Fibroblast of mammary gland (primary cell): ENCODE results near the gene STMN3.
"Not testable (repeated sequence)": the region's sequence is repeated elsewhere in the genome, so short reads cannot be mapped to it uniquely, and the experiment has no call there.

Experiments
- DNase-seq: peaks from one replicate; pipeline ENCODE4 v3.0.0-alpha.2; 2010; ENCODE audit warnings: low read depth
- H3K4me3 ChIP-seq: 2 replicates; pipeline ENCODE4 v1.5.1; 2011; ENCODE audit warnings: low read depth, mild to moderate bottlenecking, low read length, moderate library complexity; ENCODE audit not compliant: control insufficient read depth
- TF ChIP-seq, protein P1 (sequence below): conservative IDR thresholded peaks from 2 replicates; pipeline ENCODE4 v1.5.1; 2011; ENCODE audit warnings: low read depth, low read length, inconsistent platforms; ENCODE audit not compliant: control insufficient read depth, insufficient read depth

The STMN3 gene

DNA sequence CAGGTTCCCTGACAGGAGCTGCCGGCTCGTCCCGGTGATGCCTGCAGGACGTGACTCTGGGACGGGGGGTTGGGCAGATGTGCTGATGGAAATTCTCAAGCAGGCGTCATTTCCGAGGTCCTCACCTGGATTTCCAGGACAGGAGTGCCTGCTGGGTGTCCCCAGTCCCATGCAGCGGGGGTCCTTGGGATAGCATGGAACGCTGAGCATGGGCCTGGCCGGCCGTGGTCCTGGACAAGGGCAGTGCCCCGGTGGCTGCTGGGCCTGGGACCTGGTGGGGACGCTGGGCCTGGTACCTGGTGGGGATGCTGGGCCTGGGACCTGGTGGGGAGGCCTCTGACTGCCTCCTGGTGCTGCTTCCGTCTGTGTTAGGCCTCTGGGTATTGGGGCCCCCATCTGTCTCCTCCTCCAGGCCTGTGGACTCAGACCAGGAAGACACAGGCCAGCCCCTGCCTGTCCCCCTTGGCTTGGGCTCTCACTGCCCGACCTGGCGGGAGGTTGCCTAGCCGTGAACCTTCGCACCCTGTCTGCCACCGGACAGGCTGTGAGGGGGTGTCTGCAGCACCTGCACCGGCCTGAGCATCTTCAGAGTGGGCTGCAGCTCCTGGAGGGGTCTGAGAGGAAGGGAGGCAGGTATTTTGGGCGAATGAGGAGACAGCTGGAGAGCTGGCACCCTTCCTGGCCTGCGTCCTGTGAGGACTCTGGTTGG lies 11.1 kb upstream of the STMN3 start:
- TF ChIP-seq, protein P1, sequence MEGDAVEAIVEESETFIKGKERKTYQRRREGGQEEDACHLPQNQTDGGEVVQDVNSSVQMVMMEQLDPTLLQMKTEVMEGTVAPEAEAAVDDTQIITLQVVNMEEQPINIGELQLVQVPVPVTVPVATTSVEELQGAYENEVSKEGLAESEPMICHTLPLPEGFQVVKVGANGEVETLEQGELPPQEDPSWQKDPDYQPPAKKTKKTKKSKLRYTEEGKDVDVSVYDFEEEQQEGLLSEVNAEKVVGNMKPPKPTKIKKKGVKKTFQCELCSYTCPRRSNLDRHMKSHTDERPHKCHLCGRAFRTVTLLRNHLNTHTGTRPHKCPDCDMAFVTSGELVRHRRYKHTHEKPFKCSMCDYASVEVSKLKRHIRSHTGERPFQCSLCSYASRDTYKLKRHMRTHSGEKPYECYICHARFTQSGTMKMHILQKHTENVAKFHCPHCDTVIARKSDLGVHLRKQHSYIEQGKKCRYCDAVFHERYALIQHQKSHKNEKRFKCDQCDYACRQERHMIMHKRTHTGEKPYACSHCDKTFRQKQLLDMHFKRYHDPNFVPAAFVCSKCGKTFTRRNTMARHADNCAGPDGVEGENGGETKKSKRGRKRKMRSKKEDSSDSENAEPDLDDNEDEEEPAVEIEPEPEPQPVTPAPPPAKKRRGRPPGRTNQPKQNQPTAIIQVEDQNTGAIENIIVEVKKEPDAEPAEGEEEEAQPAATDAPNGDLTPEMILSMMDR = no peak
- DNase-seq = no peak
- H3K4me3 ChIP-seq = no peak overlapping the region

DNA sequence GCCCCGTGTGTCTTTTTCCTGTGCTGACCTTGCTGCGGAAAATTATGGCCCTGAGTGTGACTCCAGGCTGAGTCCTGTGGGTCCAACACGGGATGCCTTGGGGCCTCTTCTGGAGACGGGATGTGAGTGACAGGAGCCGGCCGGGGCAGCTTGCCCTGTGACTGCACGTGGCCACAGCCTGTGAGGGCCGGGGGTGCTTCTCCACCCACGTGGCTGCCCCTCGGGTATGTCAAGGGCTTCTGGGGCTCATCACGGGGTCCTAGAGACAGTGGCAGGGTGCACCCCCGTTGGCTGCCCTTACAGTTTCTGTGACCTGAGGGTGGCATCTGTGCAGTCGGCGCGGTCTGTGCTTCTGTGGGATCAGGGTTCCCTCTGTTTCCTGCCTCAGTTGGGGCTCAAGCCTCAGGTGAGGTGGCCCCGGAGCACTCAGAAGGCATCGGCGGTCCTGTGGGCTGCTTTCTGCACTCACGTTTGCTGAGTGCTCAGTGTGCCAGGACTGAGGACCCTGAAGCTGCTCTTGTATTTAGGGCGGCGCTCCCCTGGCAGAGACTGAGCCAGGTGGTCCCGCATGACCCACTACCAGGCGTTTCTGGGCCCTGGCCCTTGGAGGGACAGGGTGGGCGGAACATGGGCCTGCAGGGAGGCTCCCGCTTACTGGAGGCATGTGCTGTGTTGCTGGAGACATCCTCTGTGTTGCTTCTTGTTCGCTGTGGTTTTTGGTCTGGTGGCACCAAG lies 10.3 kb upstream of the STMN3 start:
- TF ChIP-seq, protein P1 = no peak
- DNase-seq = no peak
- H3K4me3 ChIP-seq = no peak overlapping the region

DNA sequence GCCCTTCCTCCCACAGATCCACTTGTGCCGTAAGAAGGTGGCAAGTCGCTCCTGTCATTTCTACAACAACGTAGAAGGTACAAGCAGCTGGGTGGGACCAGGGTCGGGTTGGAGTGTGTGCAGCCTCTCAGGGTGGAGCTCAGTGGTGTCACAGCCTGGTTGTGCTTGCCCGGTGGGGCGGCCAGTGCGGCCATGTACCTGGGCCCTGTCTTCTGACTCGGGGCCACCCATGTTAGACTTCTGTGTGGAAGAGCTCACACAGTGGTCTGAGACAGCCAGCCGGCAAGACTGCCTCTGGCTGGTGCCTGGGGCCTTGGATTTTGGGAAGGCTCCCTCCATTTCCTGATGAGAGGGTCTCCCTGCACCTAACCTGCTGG lies 9.6 kb upstream of the STMN3 start:
- DNase-seq = no peak
- no peak overlapping the region for H3K4me3 ChIP-seq
- TF ChIP-seq, protein P1 = no peak

DNA sequence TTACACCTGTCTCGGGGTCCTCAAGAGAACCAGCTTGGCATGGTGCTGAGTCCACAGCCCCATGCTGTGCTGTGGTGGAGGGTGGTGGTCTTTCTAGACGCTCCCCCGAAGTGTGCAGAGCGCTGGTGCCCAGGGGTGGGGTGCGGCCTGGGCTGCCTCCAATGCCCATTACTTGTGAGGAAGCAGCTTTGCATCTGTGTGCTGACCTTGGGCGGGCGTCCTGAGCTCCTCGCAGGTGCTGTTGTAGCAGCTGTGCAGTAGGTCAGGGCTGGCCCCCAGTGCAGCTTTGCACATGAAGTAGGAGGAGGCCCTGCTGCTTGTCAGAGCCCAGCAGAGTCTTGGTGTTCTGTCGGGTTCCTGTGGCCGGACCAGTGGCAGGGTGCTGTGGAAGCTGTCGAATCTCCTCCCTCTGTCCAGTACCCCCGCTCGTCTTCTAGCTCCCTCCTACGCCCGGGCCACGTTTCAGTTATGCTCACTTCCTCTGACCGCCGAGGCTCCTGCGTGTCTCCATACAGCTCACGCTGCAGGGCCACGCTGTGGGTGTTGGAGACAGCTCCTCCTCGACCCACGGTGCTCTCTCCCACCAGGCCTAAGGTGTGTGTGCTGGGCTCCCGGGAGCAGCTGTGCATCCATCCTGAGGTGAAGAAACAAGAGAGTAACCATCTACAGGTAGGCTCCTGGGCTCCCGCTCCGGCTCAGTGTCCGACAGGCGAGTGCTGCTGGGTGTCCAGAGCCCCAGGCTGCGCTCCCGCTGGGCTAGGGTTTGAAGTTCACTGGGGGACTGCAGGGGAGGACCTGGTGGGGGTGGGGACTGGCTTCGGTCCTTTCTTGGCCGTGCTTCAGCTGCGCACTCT lies 9.0 kb upstream of the STMN3 start:
- no peak overlapping the region for H3K4me3 ChIP-seq
- no peak for DNase-seq
- TF ChIP-seq, protein P1 = no peak

DNA sequence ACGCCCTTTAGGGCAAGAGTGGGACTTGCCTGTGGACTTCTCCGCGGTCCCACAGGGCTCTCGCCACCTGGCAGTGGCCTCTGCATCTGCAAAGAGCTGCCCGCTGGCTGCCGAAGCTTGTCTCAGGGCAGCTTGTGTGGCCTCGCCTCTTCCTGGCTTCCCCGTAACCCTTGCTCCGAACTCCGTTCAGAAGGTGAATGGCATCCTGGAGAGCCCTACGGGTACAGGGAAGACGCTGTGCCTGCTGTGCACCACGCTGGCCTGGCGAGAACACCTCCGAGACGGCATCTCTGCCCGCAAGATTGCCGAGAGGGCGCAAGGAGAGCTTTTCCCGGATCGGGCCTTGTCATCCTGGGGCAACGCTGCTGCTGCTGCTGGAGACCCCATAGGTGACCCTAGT lies 7.9 kb upstream of the STMN3 start:
- DNase-seq = no peak
- H3K4me3 ChIP-seq = no peak overlapping the region
- TF ChIP-seq, protein P1 = no peak

DNA sequence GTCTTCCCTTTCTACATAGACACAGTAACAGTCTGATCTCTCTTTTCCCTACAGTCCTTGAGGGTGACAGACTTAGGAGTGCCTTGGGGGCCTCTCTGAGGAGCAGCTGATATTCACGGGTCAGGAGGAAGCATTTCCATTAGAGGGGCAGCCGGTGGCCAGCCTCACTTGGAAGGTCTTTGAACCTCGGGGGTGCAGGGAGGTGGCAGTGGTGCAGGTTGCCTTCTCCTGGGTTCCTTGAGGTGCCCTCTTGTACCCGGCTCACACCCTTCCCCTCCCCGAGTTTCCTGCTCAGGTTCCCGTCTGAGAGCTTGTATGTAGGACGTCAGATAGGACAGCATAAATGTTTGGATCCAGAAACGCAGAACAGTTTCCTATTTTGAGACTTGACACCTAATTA lies 7.4 kb upstream of the STMN3 start:
- DNase-seq = no peak
- TF ChIP-seq, protein P1 = no peak
- no peak overlapping the region for H3K4me3 ChIP-seq

DNA sequence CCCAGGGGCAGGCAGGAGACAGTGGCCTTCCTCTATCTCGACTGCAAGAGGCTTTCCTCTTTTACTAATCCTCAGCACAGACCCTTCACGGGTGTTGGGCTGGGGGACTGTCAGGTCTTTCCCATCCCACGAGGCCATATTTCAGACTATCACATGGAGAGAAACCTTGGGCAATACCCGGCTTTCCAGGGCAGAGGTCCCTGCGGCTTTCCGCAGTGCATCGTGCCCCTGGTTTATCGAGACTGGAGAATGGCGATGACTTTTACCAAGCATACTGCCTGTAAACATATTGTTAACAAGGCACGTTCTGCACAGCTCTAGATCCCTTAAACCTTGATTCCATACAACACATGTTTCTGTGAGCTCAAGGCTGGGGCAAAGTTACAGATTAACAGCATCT lies 7.0 kb upstream of the STMN3 start:
- DNase-seq, H3K4me3 ChIP-seq: not testable (repeated sequence)
